Endothelial cell of umbilical vein (primary cell): ENCODE measurements around the gene ACSBG1. TPM values are rescaled to one million over a fixed set of nuclear protein-coding genes. Genes with fewer than 3 reads are reported as not detected.

Experiments
- BruUV-seq: library from RNA; stranded (reverse); fragments of 400-500 nt; replicated peaks from 2 replicates; lab custom pipeline; 2021; lab: Mats Ljungman, UMichigan
- CTCF ChIA-PET: fragments of 300-600, 350-600 bp; sonication (Branson Sonifier 250); formaldehyde crosslinking; loops from one replicate; lab custom pipeline; 2021; ENCODE audit warnings: antibody characterized with exemption, inconsistent platforms; lab: Charles Lee
- POLR2A ChIA-PET: fragments of 300-600, 350-600 bp; sonication (Branson Sonifier 250); formaldehyde crosslinking; loops from one replicate; lab custom pipeline; 2021; ENCODE audit warnings: antibody characterized with exemption, inconsistent platforms; lab: Charles Lee
- DNase-seq: peaks from one replicate; pipeline ENCODE4 v3.0.0-alpha.2; 2011; ENCODE audit warnings: low read depth, low spot score
- FAIRE-seq: peaks from 2 replicates; lab custom pipeline; 2011; peaks lifted over from hg19 to GRCh38; lab: Jason Lieb, UNC
- H2AFZ ChIP-seq: 2 replicates; pipeline ENCODE4 v1.6.0; 2012; ENCODE audit warnings: low read depth, low read length, control low read depth, inconsistent platforms
- H3K27ac ChIP-seq: 2 replicates; pipeline ENCODE4 v1.5.1; 2011; ENCODE audit warnings: low read depth, mild to moderate bottlenecking, control low read depth, low read length, moderate library complexity; ENCODE audit not compliant: insufficient read depth
- H3K27me3 ChIP-seq, 2 experiments: 2 replicates each; pipeline versions ENCODE4 v1.6.0 to v1.6.1; 2011; ENCODE audit warnings: low read length in 2 of 2, mixed read lengths in 1 of 2; ENCODE audit not compliant: control insufficient read depth in 2 of 2, insufficient read depth in 2 of 2
- H3K36me3 ChIP-seq, 2 experiments: 2 replicates in 1 of 2; 3 replicates in 1 of 2; pipeline ENCODE4 v1.5.1; 2011; ENCODE audit warnings: low read length in 2 of 2, mild to moderate bottlenecking in 1 of 2, moderate library complexity in 1 of 2; ENCODE audit not compliant: control insufficient read depth in 2 of 2, insufficient read depth in 2 of 2; ENCODE audit errors: extremely low read depth in 1 of 2
- H3K4me1 ChIP-seq: 3 replicates; pipeline ENCODE4 v1.5.1; 2011; ENCODE audit warnings: mild to moderate bottlenecking, low read length; ENCODE audit not compliant: control insufficient read depth, insufficient read depth; ENCODE audit errors: extremely low read depth
- H3K4me2 ChIP-seq: 2 replicates; pipeline ENCODE4 v1.6.1; 2011; ENCODE audit warnings: low read length, control low read depth, mixed read lengths; ENCODE audit not compliant: insufficient read depth
- H3K4me3 ChIP-seq, 3 experiments: fragments of 200-600 bp in 1 of 3; sonication (generic), shearing (Covaris generic) in 1 of 3; replicated peaks in 1 of 3; 2 replicates each; pipeline ENCODE4 v1.5.1; 2011 to 2016; ENCODE audit warnings: control low read depth in 3 of 3, low read length in 3 of 3, mild to moderate bottlenecking in 2 of 3, inconsistent platforms in 1 of 3, low read depth in 1 of 3, moderate library complexity in 1 of 3; ENCODE audit not compliant: insufficient read depth in 1 of 3
- H3K79me2 ChIP-seq: 2 replicates; pipeline ENCODE4 v1.6.0; 2012; ENCODE audit warnings: low read length, inconsistent platforms; ENCODE audit not compliant: control insufficient read depth, insufficient read depth
- H3K9ac ChIP-seq: replicated peaks from 2 replicates; pipeline ENCODE3; 2011; ENCODE audit warnings: low read length, control low read depth; ENCODE audit not compliant: insufficient read depth; ENCODE audit errors: extremely low read depth
- H3K9me1 ChIP-seq: replicated peaks from 3 replicates; pipeline ENCODE4 v1.6.0; 2011; ENCODE audit warnings: mild to moderate bottlenecking, low read length; ENCODE audit not compliant: control insufficient read depth, insufficient read depth; ENCODE audit errors: extremely low read depth
- H3K9me3 ChIP-seq: replicated peaks from 2 replicates; pipeline ENCODE4 v1.5.1; 2012; ENCODE audit warnings: low read length, inconsistent platforms; ENCODE audit not compliant: control insufficient read depth, insufficient read depth
- H4K20me1 ChIP-seq: replicated peaks from 2 replicates; pipeline ENCODE3; 2011; ENCODE audit warnings: mild to moderate bottlenecking, low read length; ENCODE audit not compliant: control insufficient read depth, insufficient read depth; ENCODE audit errors: extremely low read depth
- CTCF ChIP-seq, 2 donors: IDR thresholded peaks; 1 replicate in 1 of 2; 2 replicates in 1 of 2; pipeline ENCODE4 v1.5.1; 2011; ENCODE audit warnings: low read length in 2 of 2, mild to moderate bottlenecking in 2 of 2, moderate library complexity in 2 of 2, control low read depth in 1 of 2, inconsistent platforms in 1 of 2, low read depth in 1 of 2; ENCODE audit not compliant: insufficient read depth in 1 of 2; ENCODE audit errors: extremely low read depth in 1 of 2
- EZH2 ChIP-seq: IDR thresholded peaks from 2 replicates; pipeline ENCODE4 v1.6.1; 2012; ENCODE audit warnings: borderline replicate concordance, low read depth, mild to moderate bottlenecking, moderate library complexity, low read length, inconsistent platforms; ENCODE audit not compliant: severe bottlenecking
- FOS ChIP-seq: IDR thresholded peaks from 2 replicates; pipeline ENCODE4 v1.6.1; 2011; ENCODE audit warnings: mild to moderate bottlenecking, low read length, moderate library complexity, borderline replicate concordance; ENCODE audit not compliant: insufficient read depth
- GATA2 ChIP-seq: IDR thresholded peaks from 2 replicates; pipeline ENCODE4 v1.7.0; 2011; ENCODE audit warnings: low read depth, mild to moderate bottlenecking, moderate library complexity, mixed read lengths, low read length; ENCODE audit not compliant: insufficient read length, insufficient read depth
- JUN ChIP-seq: IDR thresholded peaks from 2 replicates; pipeline ENCODE4 v1.6.1; 2011; ENCODE audit warnings: borderline replicate concordance, low read depth; ENCODE audit not compliant: insufficient read length, insufficient read depth
- MAX ChIP-seq: IDR thresholded peaks from 2 replicates; pipeline ENCODE4 v1.6.1; 2011; ENCODE audit not compliant: insufficient read depth, insufficient read length
- MYC ChIP-seq: IDR thresholded peaks from one replicate; pipeline ENCODE4 v1.6.1; 2011; ENCODE audit warnings: mild to moderate bottlenecking, low read depth, low read length
- POLR2A ChIP-seq: IDR thresholded peaks from 2 replicates; pipeline ENCODE4 v1.6.1; 2012; ENCODE audit warnings: low read depth, mild to moderate bottlenecking, control low read depth, low read length
- POLR2AphosphoS5 ChIP-seq: IDR thresholded peaks from 2 replicates; pipeline ENCODE4 v1.6.1; 2012; ENCODE audit warnings: low read depth, mild to moderate bottlenecking, control low read depth, low read length, moderate library complexity; ENCODE audit not compliant: insufficient read depth
- dilution Hi-C: fragments of 300-500 bp; cut with MboI; formaldehyde crosslinking; loops from one replicate; pipeline ENCODE4 v1.15.0; 2019; ENCODE audit warnings: low sequenced_read_pairs; ENCODE audit not compliant: extremely low pct_ligation_motif_present
- intact Hi-C: fragments of 100-400 bp; cut with micrococcal nuclease; formaldehyde crosslinking; loops from one replicate; pipeline ENCODE4 v1.10.0; 2022
- polyA plus RNA-seq, 4 experiments: library from polyadenylated mRNA; depleted of rRNA in 3 of 4; stranded (reverse) in 3 of 4; unstranded in 1 of 4; fragments of >200 nt; gene quantifications; 2 replicates each; pipeline versions ENCODE4 v1.2.1 to v1.2.3, GENCODE V29; 2011 to 2012; ENCODE audit warnings: missing spikeins in 1 of 4
- total RNA-seq: library from RNA; stranded (reverse); gene quantifications from 2 replicates; pipeline ENCODE4 v1.2.3, GENCODE V29; 2021

ACSBG1 gene
- total and polyA plus RNA-seq, 2 donors (not counting 3 experiments of a cell fraction or from before 2014, with no cell fraction given) = not detected

GRCh38 chr15:78232951-78233350 is 1.4 kb downstream of the ACSBG1 start:
- CTCF ChIA-PET = no interaction called here
- no peak for DNase-seq
- H2AFZ ChIP-seq = no peak overlapping the region
- no peaks in the 10 kb centered on the region for H4K20me1 ChIP-seq
- peaks cover 0 to 2% of the 10 kb centered on the region in 2 experiments for H3K27me3 ChIP-seq
- H3K9ac ChIP-seq = no peak overlapping the region
- H3K4me2 ChIP-seq = no peak overlapping the region
- TF ChIP-seq MYC (no peak), CTCF (IDR thresholded peaks at IDR 0.05; ENCODE audit: extremely low read depth in 1 of 2, insufficient read depth in 1 of 2, low read depth in 1 of 2, low read length in 2 of 2) (no peak), POLR2A (no peak), JUN (no peak), GATA2 (no peak), FOS (no peak), EZH2 (no peak), POLR2AphosphoS5 (no peak), MAX (no peak)
- no peak overlapping the region for H3K4me3 ChIP-seq
- H3K79me2 ChIP-seq = no peaks in the 10 kb centered on the region
- dilution Hi-C loops (no loop called here), intact Hi-C loops (no loop called here)
- no peak for FAIRE-seq
- no peaks in the 10 kb centered on the region for H3K9me1 ChIP-seq
- no peaks in the 10 kb centered on the region for H3K4me1 ChIP-seq
- POLR2A ChIA-PET = no interaction called here
- H3K27ac ChIP-seq = no peak overlapping the region
- H3K9me3 ChIP-seq = no peaks in the 10 kb centered on the region
- no TSS peak for BruUV-seq
- no peaks in the 10 kb centered on the region for H3K36me3 ChIP-seq
